ENCODE measurements around the gene NDST1. TPM values are rescaled to one million over a fixed set of nuclear protein-coding genes. Genes with fewer than 3 reads are reported as not detected.

The NDST1 gene
- total and polyA plus RNA-seq, 10 of the 15 experiments (the other 5 are each of a cell fraction or from before 2014, with no cell fraction given): 0.20 to 53.5 (median 12.9) TPM

GRCh38 chr5:150515446-150515845 lies 7.5 kb downstream of the NDST1 start:
- H3K79me2 ChIP-seq (ENCODE audit: control insufficient read depth, insufficient read depth, low read length): peaks cover 5% of the 10 kb centered on the region
- SMC1A ChIA-PET (ENCODE audit: uncharacterized antibody, unreplicated experiment): no interaction called here
- H4K20me1 ChIP-seq (ENCODE audit: control insufficient read depth, insufficient read depth): no peaks in the 10 kb centered on the region
- no peak overlapping the region for H3K9ac ChIP-seq (ENCODE audit: control insufficient read depth, insufficient read depth, low read length)
- no TSS peak for BruUV-seq (replicated peaks)
- 81% methylated on average over 6 of the region's 6 CpGs for WGBS (ENCODE audit: insufficient coverage, insufficient replicate concordance, low lambda C conversion rate, missing lambda C conversion rate)
- peaks cover 0 to 5% of the 10 kb centered on the region in 2 experiments; a peak in 3 of 4 replicates for H3K36me3 ChIP-seq (ENCODE audit: control insufficient read depth in 2 of 2, insufficient read depth in 2 of 2, low read length in 1 of 2)
- FAIRE-seq: no peak
- in situ Hi-C loops (cut with MboI) (no loop called here), intact Hi-C loops (cut with micrococcal nuclease; ENCODE audit: unreplicated experiment) (no loop called here)
- no peaks in the 10 kb centered on the region for H3K9me3 ChIP-seq (replicated peaks; ENCODE audit: control insufficient read depth, insufficient read depth, low read length)
- no peak overlapping the region for H3K4me2 ChIP-seq (ENCODE audit: control insufficient read depth, insufficient read depth)
- DNase-seq (ENCODE audit: low read depth, low spot score): no peak
- no peak overlapping the region for H3K4me3 ChIP-seq
- H3K4me1 ChIP-seq (ENCODE audit: control insufficient read depth, insufficient read depth, low read length): no peaks in the 10 kb centered on the region
- H3K27me3 ChIP-seq (replicated peaks in 1 of 2; ENCODE audit: control insufficient read depth in 2 of 2, insufficient read depth in 2 of 2, low read length in 1 of 2): no peaks in the 10 kb centered on the region
- no peak overlapping the region for H3K27ac ChIP-seq (ENCODE audit: control insufficient read depth, insufficient read depth)
- CTCF ChIA-PET: interaction anchor here (1.0 kb wide), 1 partner anchor 29 kb away, joined by 3 read pairs; no protein-coding TSS in a partner anchor
- ATAC-seq: no peak
- no peak overlapping the region for H2AFZ ChIP-seq (ENCODE audit: control insufficient read depth, low read depth, low read length)
- POLR2A ChIA-PET: no interaction called here
- RAD21 ChIA-PET (ENCODE audit: unreplicated experiment): no interaction called here
- TF ChIP-seq TCF7 (IDR thresholded peaks at IDR 0.05; ENCODE audit: borderline replicate concordance): no peak
- no peak for TF ChIP-seq JUNB (IDR thresholded peaks at IDR 0.05)
- TF ChIP-seq ZNF217 (IDR thresholded peaks at IDR 0.05): no peak
- TF ChIP-seq MTA2 (IDR thresholded peaks at IDR 0.05; ENCODE audit: low read depth): no peak
- no peak for TF ChIP-seq SKIL (IDR thresholded peaks at IDR 0.05; ENCODE audit: low read depth, poor library complexity, severe bottlenecking)
- TF ChIP-seq CREB1 (IDR thresholded peaks at IDR 0.05; ENCODE audit: low read depth): no peak
- TF ChIP-seq, protein P1, sequence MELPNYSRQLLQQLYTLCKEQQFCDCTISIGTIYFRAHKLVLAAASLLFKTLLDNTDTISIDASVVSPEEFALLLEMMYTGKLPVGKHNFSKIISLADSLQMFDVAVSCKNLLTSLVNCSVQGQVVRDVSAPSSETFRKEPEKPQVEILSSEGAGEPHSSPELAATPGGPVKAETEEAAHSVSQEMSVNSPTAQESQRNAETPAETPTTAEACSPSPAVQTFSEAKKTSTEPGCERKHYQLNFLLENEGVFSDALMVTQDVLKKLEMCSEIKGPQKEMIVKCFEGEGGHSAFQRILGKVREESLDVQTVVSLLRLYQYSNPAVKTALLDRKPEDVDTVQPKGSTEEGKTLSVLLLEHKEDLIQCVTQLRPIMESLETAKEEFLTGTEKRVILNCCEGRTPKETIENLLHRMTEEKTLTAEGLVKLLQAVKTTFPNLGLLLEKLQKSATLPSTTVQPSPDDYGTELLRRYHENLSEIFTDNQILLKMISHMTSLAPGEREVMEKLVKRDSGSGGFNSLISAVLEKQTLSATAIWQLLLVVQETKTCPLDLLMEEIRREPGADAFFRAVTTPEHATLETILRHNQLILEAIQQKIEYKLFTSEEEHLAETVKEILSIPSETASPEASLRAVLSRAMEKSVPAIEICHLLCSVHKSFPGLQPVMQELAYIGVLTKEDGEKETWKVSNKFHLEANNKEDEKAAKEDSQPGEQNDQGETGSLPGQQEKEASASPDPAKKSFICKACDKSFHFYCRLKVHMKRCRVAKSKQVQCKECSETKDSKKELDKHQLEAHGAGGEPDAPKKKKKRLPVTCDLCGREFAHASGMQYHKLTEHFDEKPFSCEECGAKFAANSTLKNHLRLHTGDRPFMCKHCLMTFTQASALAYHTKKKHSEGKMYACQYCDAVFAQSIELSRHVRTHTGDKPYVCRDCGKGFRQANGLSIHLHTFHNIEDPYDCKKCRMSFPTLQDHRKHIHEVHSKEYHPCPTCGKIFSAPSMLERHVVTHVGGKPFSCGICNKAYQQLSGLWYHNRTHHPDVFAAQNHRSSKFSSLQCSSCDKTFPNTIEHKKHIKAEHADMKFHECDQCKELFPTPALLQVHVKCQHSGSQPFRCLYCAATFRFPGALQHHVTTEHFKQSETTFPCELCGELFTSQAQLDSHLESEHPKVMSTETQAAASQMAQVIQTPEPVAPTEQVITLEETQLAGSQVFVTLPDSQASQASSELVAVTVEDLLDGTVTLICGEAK (IDR thresholded peaks at IDR 0.05; ENCODE audit: borderline replicate concordance): no peak
- no peak for TF ChIP-seq SIX5 (IDR thresholded peaks at IDR 0.05; ENCODE audit: low read depth, low read length, severe bottlenecking)
- no peak for TF ChIP-seq IKZF2 (IDR thresholded peaks at IDR 0.05)
- TF ChIP-seq, protein P2, sequence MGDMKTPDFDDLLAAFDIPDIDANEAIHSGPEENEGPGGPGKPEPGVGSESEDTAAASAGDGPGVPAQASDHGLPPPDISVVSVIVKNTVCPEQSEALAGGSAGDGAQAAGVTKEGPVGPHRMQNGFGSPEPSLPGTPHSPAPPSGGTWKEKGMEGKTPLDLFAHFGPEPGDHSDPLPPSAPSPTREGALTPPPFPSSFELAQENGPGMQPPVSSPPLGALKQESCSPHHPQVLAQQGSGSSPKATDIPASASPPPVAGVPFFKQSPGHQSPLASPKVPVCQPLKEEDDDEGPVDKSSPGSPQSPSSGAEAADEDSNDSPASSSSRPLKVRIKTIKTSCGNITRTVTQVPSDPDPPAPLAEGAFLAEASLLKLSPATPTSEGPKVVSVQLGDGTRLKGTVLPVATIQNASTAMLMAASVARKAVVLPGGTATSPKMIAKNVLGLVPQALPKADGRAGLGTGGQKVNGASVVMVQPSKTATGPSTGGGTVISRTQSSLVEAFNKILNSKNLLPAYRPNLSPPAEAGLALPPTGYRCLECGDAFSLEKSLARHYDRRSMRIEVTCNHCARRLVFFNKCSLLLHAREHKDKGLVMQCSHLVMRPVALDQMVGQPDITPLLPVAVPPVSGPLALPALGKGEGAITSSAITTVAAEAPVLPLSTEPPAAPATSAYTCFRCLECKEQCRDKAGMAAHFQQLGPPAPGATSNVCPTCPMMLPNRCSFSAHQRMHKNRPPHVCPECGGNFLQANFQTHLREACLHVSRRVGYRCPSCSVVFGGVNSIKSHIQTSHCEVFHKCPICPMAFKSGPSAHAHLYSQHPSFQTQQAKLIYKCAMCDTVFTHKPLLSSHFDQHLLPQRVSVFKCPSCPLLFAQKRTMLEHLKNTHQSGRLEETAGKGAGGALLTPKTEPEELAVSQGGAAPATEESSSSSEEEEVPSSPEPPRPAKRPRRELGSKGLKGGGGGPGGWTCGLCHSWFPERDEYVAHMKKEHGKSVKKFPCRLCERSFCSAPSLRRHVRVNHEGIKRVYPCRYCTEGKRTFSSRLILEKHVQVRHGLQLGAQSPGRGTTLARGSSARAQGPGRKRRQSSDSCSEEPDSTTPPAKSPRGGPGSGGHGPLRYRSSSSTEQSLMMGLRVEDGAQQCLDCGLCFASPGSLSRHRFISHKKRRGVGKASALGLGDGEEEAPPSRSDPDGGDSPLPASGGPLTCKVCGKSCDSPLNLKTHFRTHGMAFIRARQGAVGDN (IDR thresholded peaks at IDR 0.05): no peak
- TF ChIP-seq, protein P3, sequence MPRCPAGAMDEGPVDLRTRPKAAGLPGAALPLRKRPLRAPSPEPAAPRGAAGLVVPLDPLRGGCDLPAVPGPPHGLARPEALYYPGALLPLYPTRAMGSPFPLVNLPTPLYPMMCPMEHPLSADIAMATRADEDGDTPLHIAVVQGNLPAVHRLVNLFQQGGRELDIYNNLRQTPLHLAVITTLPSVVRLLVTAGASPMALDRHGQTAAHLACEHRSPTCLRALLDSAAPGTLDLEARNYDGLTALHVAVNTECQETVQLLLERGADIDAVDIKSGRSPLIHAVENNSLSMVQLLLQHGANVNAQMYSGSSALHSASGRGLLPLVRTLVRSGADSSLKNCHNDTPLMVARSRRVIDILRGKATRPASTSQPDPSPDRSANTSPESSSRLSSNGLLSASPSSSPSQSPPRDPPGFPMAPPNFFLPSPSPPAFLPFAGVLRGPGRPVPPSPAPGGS (IDR thresholded peaks at IDR 0.05; ENCODE audit: borderline replicate concordance, insufficient read depth, low read depth, low read length, poor library complexity, severe bottlenecking): no peak
- TF ChIP-seq IRF4 (IDR thresholded peaks at IDR 0.05; ENCODE audit: low read depth, low read length): no peak
- no peak for TF ChIP-seq GATAD2B (conservative IDR thresholded peaks at IDR 0.05; ENCODE audit: low read depth)
- TF ChIP-seq POLR2AphosphoS2 (IDR thresholded peaks at IDR 0.05; ENCODE audit: low read depth, low read length): no peak

Measured in GM12878 (cell line).